NB4 (cell line): ENCODE data around the gene OTOS.

ENCODE experiments used
- DNase-seq: peaks from one replicate; pipeline ENCODE4 v3.0.0; 2010; ENCODE audit warnings: low read depth
- H3K4me3 ChIP-seq: one replicate; pipeline ENCODE4 v1.5.1; 2011; ENCODE audit warnings: mild to moderate bottlenecking, low read depth, low read length, moderate library complexity
- CTCF ChIP-seq: IDR thresholded peaks from one replicate; pipeline ENCODE4 v1.5.1; 2012; ENCODE audit warnings: low read depth, low read length
- MAX ChIP-seq: IDR thresholded peaks from 2 replicates; pipeline ENCODE4 v1.6.1; 2011; ENCODE audit warnings: low read depth, low read length
- MYC ChIP-seq: IDR thresholded peaks from 2 replicates; pipeline ENCODE4 v1.6.1; 2011; ENCODE audit warnings: low read depth, low read length
- POLR2A ChIP-seq: IDR thresholded peaks from 2 replicates; pipeline ENCODE4 v1.6.1; 2011; ENCODE audit warnings: mild to moderate bottlenecking; ENCODE audit not compliant: insufficient read length; ENCODE audit errors: extremely low read depth

Gene OTOS

GRCh38 chr2:240179186-240179815, 38.8 kb upstream of the OTOS start:
- H3K4me3 ChIP-seq: no peak overlapping the region
- no peak for DNase-seq
- TF ChIP-seq CTCF (no peak), MYC (no peak), MAX (no peak), POLR2A (no peak)

GRCh38 chr2:240178564-240178963, 38.1 kb upstream of the OTOS start:
- no peak for TF ChIP-seq POLR2A
- TF ChIP-seq MAX: no peak
- no peak for TF ChIP-seq MYC
- TF ChIP-seq CTCF: no peak
- no peak overlapping the region for H3K4me3 ChIP-seq

GRCh38 chr2:240174496-240174895, 34.0 kb upstream of the OTOS start:
- H3K4me3 ChIP-seq: no peak overlapping the region
- no peak for DNase-seq
- TF ChIP-seq CTCF: no peak
- no peak for TF ChIP-seq MYC
- no peak for TF ChIP-seq POLR2A
- no peak for TF ChIP-seq MAX

More at GRCh38 chr2:240178564-240178963, 38.1 kb upstream of the OTOS start:
- DNase-seq: no peak

GRCh38 chr2:240172071-240172895, 31.8 kb upstream of the OTOS start:
- TF ChIP-seq POLR2A (no peak), MYC (no peak), CTCF (no peak), MAX (no peak)
- DNase-seq: no peak

GRCh38 chr2:240170883-240171282, 30.4 kb upstream of the OTOS start:
- DNase-seq: no peak
- TF ChIP-seq MAX (no peak), POLR2A (no peak), CTCF (no peak), MYC (no peak)
- H3K4me3 ChIP-seq: no peak overlapping the region

More at GRCh38 chr2:240172071-240172895, 31.8 kb upstream of the OTOS start:
- no peak overlapping the region for H3K4me3 ChIP-seq
